ENCODE measurements around the gene XRCC4. TPM values are rescaled to one million over a fixed set of nuclear protein-coding genes. Genes with fewer than 3 reads are reported as not detected.

The XRCC4 gene
- total RNA-seq, 3 donors from 2014 or later, result 6.4 to 8.3 (median 8.1) TPM

- intact Hi-C loops (cut with DNase I, micrococcal nuclease), result no loop called here
- H3K9me3 ChIP-seq, result no peaks in the 10 kb centered on the region
- ATAC-seq (no peak), DNase-seq (no peak)
- no peak overlapping the region for H3K4me3 ChIP-seq
- H3K4me1 ChIP-seq (ENCODE audit: low read depth), result no peaks in the 10 kb centered on the region
- TF ChIP-seq CTCF (IDR thresholded peaks at IDR 0.05), result no peak
- H3K36me3 ChIP-seq (ENCODE audit: low read depth), result no peaks in the 10 kb centered on the region
These were observed 323.4 kb downstream of the XRCC4 start for GRCh38 chr5:83400701-83401100.

GRCh38 chr5:83401122-83401731, 323.9 kb downstream of the XRCC4 start:
- ATAC-seq, result no peak
- H3K4me1 ChIP-seq (ENCODE audit: low read depth), result no peaks in the 10 kb centered on the region
- no peak for DNase-seq
- H3K9me3 ChIP-seq, result no peaks in the 10 kb centered on the region
- H3K4me3 ChIP-seq, result no peak overlapping the region
- TF ChIP-seq CTCF (IDR thresholded peaks at IDR 0.05), result no peak
- intact Hi-C loops (cut with DNase I, micrococcal nuclease), result no loop called here
- H3K36me3 ChIP-seq (ENCODE audit: low read depth), result no peaks in the 10 kb centered on the region

- intact Hi-C loops (cut with DNase I, micrococcal nuclease), result no loop called here
- no peaks in the 10 kb centered on the region for H3K9me3 ChIP-seq
- no peaks in the 10 kb centered on the region for H3K4me1 ChIP-seq (ENCODE audit: low read depth)
- TF ChIP-seq CTCF (IDR thresholded peaks at IDR 0.05), result no peak
- no peak overlapping the region for H3K4me3 ChIP-seq
- no peak for ATAC-seq
- no peaks in the 10 kb centered on the region for H3K36me3 ChIP-seq (ENCODE audit: low read depth)
- DNase-seq, result no peak
These were observed 324.4 kb downstream of the XRCC4 start for GRCh38 chr5:83401775-83402174.

Other genes starting within 250 kb of the XRCC4 start
- 10 to 100 TPM; 59.9 to 75.1 (median 62.6) TPM for gene TMEM167A, start 153 bp upstream of the XRCC4 start, total RNA-seq

Measured in mucosa of descending colon (tissue), 3 donors.